Pancreas (tissue), 10 donors: ENCODE data around the gene TRMT2B. TPM values are rescaled to one million over a fixed set of nuclear protein-coding genes. Genes with fewer than 3 reads are reported as not detected.
"Not testable (repeated sequence)": the region's sequence is repeated elsewhere in the genome, so short reads cannot be mapped to it uniquely, and the experiment has no call there.

Source experiments
- ATAC-seq, 4 donors: fragments of 200-7000 bp; cut with Tn5 transposase; one replicate each; pipeline versions ENCODE4 v1.8.0 to v1.9.1; 2020; ENCODE audit warnings: mild to moderate bottlenecking in 4 of 4, moderate library complexity in 4 of 4
- DNase-seq, 6 donors: peaks; one replicate each; pipeline ENCODE4 v3.0.0-alpha.2; 2020
- FAIRE-seq: peaks from 2 replicates; lab custom pipeline; 2012; peaks lifted over from hg19 to GRCh38; lab: Jason Lieb, UNC
- H3K27ac ChIP-seq, 4 donors: fragments of 200-600 bp; sonication (generic); 1 replicate in 3 of 4; 2 replicates in 1 of 4; pipeline versions ENCODE4 v1.5.0 to v1.8.0; 2020
- H3K27me3 ChIP-seq, 4 donors: fragments of 200-600 bp; one replicate each; pipeline ENCODE4 v1.8.0; 2021
- H3K36me3 ChIP-seq, 3 donors: fragments of 200-600 bp; sonication (generic) in 1 of 3; one replicate each; pipeline versions ENCODE4 v1.5.0 to v1.8.0; 2020 to 2021
- H3K4me1 ChIP-seq, 3 donors: fragments of 200-600 bp; one replicate each; pipeline ENCODE4 v1.8.0; 2021
- H3K4me3 ChIP-seq, 4 donors: fragments of 200-600 bp; sonication (generic) in 2 of 4; one replicate each; pipeline versions ENCODE4 v1.5.0 to v1.8.0; 2020 to 2021
- H3K9me3 ChIP-seq, 4 donors: fragments of 200-600 bp; one replicate each; pipeline ENCODE4 v1.8.0; 2021
- CTCF ChIP-seq, 4 donors: fragments of 200-600 bp; sonication (generic) in 3 of 4; IDR thresholded peaks; one replicate each; pipeline versions ENCODE4 v1.5.0 to v1.8.0; 2021; ENCODE audit warnings: antibody characterized with exemption in 4 of 4
- WGBS, 2 donors: extraction: QIAGEN DNeasy Blood & Tissue Kit; methylation state at CpG; one replicate each; pipeline ENCODE4 v1.1.7; 2013; 5-methylcytosine and 5-hydroxymethylcytosine counted together
- intact Hi-C, 3 donors: fragments of 100-400 bp; cut with DNase I; formaldehyde crosslinking; loops; one replicate each; pipeline versions ENCODE4 v1.11.1 to v1.14.2; 2022
- polyA plus RNA-seq, 2 donors: library from polyadenylated mRNA; stranded (reverse); fragments of 200-250 nt; gene quantifications; one replicate each; pipeline ENCODE4 v1.2.3, GENCODE V29; 2013
- total RNA-seq, 6 donors: library from RNA; stranded (reverse); fragmentation: NEBNext Ultra II Directional in 4 of 6; extraction: Animal tissue kit (Norgen Biotek cat#: 25700) in 4 of 6; gene quantifications; one replicate each; pipeline versions ENCODE4 v1.2.1 to v1.2.4, GENCODE V29; 2021 to 2023
- donor health status: healthy with polysubstance abuse.
- donor health status: DM: no; HTN: no; CAD: no; lungs with moderate emphysema.
- donor health status: DM: no; HTN: no; CAD: no.
- donor health status: control.
- donor health status: control.
- donor health status: Bipolar disorder and iron deficiency.
- donor health status: DM: yes; HTN: yes; CAD: no.
- donor health status: DM: no; HTN: no; CAD: no.
- donor health status: DM: no; HTN: no; CAD: no.
- donor health status: DM: yes; HTN: yes; CAD: no.

TRMT2B gene
- total and polyA plus RNA-seq, 8 donors = 6.1 to 11.4 (median 7.4) TPM

- Histone ChIP-seq H3K27me3 (no peaks in the 10 kb centered on the region), H3K4me3 (no peak overlapping the region), H3K4me1 (no peaks in the 10 kb centered on the region), H3K9me3 (no peaks in the 10 kb centered on the region), H3K27ac (no peak overlapping the region), H3K36me3 (no peaks in the 10 kb centered on the region)
- no peak for DNase-seq
- ATAC-seq = no peak
- TF ChIP-seq CTCF (IDR thresholded peaks at IDR 0.05) = no peak
- no peak for FAIRE-seq
- intact Hi-C loops = no loop called here
Measured at GRCh38 chrX:101037231-101037630, 14.7 kb downstream of the TRMT2B start.

- ATAC-seq (no peak), FAIRE-seq (no peak), DNase-seq (no peak)
- no peaks in the 10 kb centered on the region for H3K9me3 ChIP-seq
- H3K4me1 ChIP-seq = no peaks in the 10 kb centered on the region
- intact Hi-C loops = no loop called here
- TF ChIP-seq CTCF (IDR thresholded peaks at IDR 0.05) = no peak
- 68 to 88% methylated on average over 1 of the region's 1 CpG for WGBS, 2 donors
- peaks cover 0 to 4% (median 0%) of the 10 kb centered on the region in 3 donors for H3K36me3 ChIP-seq
- peaks cover 0 to 4% (median 0%) of the 10 kb centered on the region in 4 donors for H3K27me3 ChIP-seq
- no peak overlapping the region for H3K27ac ChIP-seq
- H3K4me3 ChIP-seq = no peak overlapping the region
Measured at GRCh38 chrX:101029665-101030064, 22.2 kb downstream of the TRMT2B start.

- H3K27me3 ChIP-seq = peaks cover 0 to 4% (median 0%) of the 10 kb centered on the region in 4 donors
- peaks cover 0 to 4% (median 0%) of the 10 kb centered on the region in 3 donors for H3K36me3 ChIP-seq
- H3K9me3 ChIP-seq = no peaks in the 10 kb centered on the region
- no peaks in the 10 kb centered on the region for H3K4me1 ChIP-seq
- no peak overlapping the region for H3K27ac ChIP-seq
- no peak overlapping the region for H3K4me3 ChIP-seq
- no peak for TF ChIP-seq CTCF (IDR thresholded peaks at IDR 0.05)
- WGBS, 2 donors = 73 to 100% methylated on average over 1 of the region's 1 CpG
- FAIRE-seq (no peak), DNase-seq (no peak), ATAC-seq (no peak)
- intact Hi-C loops = no loop called here
Measured at GRCh38 chrX:101028562-101028961, 23.3 kb downstream of the TRMT2B start.

- Histone ChIP-seq H3K27ac (no peak overlapping the region), H3K27me3 (peaks cover 0 to 4% (median 0%) of the 10 kb centered on the region in 4 donors), H3K4me1 (no peaks in the 10 kb centered on the region), H3K9me3 (no peaks in the 10 kb centered on the region), H3K4me3 (no peak overlapping the region), H3K36me3 (peaks cover 0 to 9% (median 0%) of the 10 kb centered on the region in 3 donors)
- intact Hi-C loops = no loop called here
- ATAC-seq (no peak), FAIRE-seq (no peak), DNase-seq (no peak)
- TF ChIP-seq CTCF (IDR thresholded peaks at IDR 0.05) = no peak
Measured at GRCh38 chrX:101025126-101025525, 26.8 kb downstream of the TRMT2B start.

- Histone ChIP-seq H3K27me3 (no peaks in the 10 kb centered on the region), H3K4me1 (no peaks in the 10 kb centered on the region), H3K27ac (no peak overlapping the region), H3K9me3 (no peaks in the 10 kb centered on the region), H3K36me3 (peaks cover 0 to 11% (median 0%) of the 10 kb centered on the region in 3 donors), H3K4me3 (no peak overlapping the region)
- WGBS, 2 donors = 92 to 93% methylated on average over 3 of the region's 3 CpGs
- no peak for TF ChIP-seq CTCF (IDR thresholded peaks at IDR 0.05)
- DNase-seq (no peak), FAIRE-seq (no peak), ATAC-seq (no peak)
- intact Hi-C loops = no loop called here
Measured at GRCh38 chrX:101022020-101022419, 29.9 kb downstream of the TRMT2B start.

GRCh38 chrX:101012031-101012430 is 39.9 kb downstream of the TRMT2B start:
- H3K27me3 ChIP-seq, intact Hi-C loops, ATAC-seq, H3K4me3 ChIP-seq, H3K4me1 ChIP-seq, H3K27ac ChIP-seq, H3K9me3 ChIP-seq, FAIRE-seq, H3K36me3 ChIP-seq, DNase-seq: not testable (repeated sequence)
- WGBS, 2 donors = 67 to 100% methylated on average over 1 of the region's 1 CpG
